HUES6 (cell line): Measurements from ENCODE around the gene PRKCB.

Experiments used
- H3K27ac ChIP-seq: 2 replicates; pipeline ENCODE4 v1.7.0; 2013; ENCODE audit warnings: low read depth, mild to moderate bottlenecking, low read length, inconsistent platforms
- H3K27me3 ChIP-seq: 2 replicates; pipeline ENCODE4 v1.6.1; 2013; ENCODE audit warnings: low read length; ENCODE audit not compliant: control insufficient read depth, insufficient read depth
- H3K36me3 ChIP-seq: 2 replicates; pipeline ENCODE4 v1.6.1; 2013; ENCODE audit warnings: low read length; ENCODE audit not compliant: control insufficient read depth, insufficient read depth
- H3K4me1 ChIP-seq: 2 replicates; pipeline ENCODE4 v1.6.1; 2013; ENCODE audit warnings: low read length; ENCODE audit not compliant: control insufficient read depth, insufficient read depth
- H3K4me3 ChIP-seq: 2 replicates; pipeline ENCODE4 v1.5.1; 2013; ENCODE audit warnings: low read depth, low read length
- H3K9ac ChIP-seq: one replicate; pipeline ENCODE4 v1.6.1; 2013; ENCODE audit warnings: mild to moderate bottlenecking, low read length
- H3K9me3 ChIP-seq: 2 replicates; pipeline ENCODE4 v1.6.1; 2013; ENCODE audit warnings: low read depth, low read length; ENCODE audit not compliant: control insufficient read depth, insufficient read depth

The PRKCB gene

DNA sequence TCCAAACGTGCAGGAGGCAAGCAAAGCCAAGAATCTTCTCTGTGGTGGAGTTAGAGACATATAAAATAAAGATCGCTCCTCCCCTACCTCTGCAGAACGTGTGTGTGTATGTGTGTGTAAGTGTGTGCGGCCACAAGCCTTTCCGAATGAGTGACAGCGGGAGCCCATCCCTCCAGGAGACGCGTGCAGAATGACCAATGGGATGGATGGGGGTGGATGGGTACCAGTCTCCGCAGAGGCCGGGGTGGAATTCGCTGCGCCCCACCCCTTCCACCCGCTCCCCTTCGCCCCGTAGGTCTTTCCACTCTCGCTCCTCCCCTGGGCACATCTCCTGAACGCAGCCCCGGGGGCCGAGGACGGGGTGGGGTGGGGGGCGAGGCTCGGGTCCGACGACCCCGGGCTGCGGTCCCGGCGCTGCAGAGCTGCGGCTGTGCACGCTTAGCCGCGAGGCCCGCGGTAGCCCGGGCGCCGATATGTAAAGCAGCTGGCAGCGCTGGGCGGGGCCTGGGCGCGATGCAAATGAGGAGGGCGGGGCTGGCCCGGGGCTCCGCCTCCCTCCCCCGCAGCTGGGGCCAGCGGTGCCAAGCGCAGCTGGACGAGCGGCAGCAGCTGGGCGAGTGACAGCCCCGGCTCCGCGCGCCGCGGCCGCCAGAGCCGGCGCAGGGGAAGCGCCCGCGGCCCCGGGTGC is at the start of gene PRKCB:
Gene PRKCB, plus strand, starts transcription at position 594 of the 688 bp plus-strand sequence.
- Histone ChIP-seq H3K27me3 (peaks cover 92% of the 10 kb centered on the region), H3K36me3 (no peaks in the 10 kb centered on the region), H3K4me1 (peaks cover 8% of the 10 kb centered on the region; the same call in 1 of the 2 replicates), H3K9me3 (no peaks in the 10 kb centered on the region), H3K4me3 (peak within 1 kb of the TSS; percentile 65), H3K9ac (no peak within 1 kb of the TSS), H3K27ac (no peak within 1 kb of the TSS)

DNA sequence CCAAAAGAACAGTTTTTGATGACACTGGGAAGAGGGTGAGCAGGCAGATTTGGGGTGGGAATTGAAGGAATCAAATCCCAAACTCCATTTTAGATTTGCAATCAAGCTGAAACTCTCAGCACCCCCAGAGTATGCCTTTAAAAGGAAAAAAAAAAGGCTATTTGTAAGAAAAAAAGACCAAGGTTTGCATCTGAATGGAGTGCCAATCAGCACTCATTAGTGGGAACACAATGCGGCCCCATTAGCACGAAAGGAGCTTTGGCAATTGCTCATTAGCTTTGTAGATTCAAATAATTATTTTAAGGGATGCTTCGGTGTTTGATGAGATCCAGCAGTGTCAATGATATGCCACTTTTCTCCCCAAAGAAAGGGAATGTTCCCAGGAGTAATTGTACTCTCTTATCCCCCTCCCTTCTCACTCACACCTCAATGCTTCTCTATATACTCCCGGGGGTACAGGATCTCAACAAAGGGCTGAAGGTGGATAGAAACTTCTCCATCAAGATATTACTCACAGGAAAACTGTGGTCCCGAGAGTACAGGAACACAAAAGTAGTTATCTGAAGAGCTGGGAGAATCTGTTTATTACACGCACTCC is 48.7 kb upstream of the PRKCB start:
- Histone ChIP-seq H3K27me3 (peaks cover 72% of the 10 kb centered on the region), H3K4me3 (peak overlapping the region; percentile 22), H3K9me3 (peaks cover 3% of the 10 kb centered on the region), H3K36me3 (no peaks in the 10 kb centered on the region), H3K27ac (peak overlapping the region; percentile 75), H3K4me1 (peaks cover 27% of the 10 kb centered on the region), H3K9ac (peak overlapping the region; percentile 69)

DNA sequence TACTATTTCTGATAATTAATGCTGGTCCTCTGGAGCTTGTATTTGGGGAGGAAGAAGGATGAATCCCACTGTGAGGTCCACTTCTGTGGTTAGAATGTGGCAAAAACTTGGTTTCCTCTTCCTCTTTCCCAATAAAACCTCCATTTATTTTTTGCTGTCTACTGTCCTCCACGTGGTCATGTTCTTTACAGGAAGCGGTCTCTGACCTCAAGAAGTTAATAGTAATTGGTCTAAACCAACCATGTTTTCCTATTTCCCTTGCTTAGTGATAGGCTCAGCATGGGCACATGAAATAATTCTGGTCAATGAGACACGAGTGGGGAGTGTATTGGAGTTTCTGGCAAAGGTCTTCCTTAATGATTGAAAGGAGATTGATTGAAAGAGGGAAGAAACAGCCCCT is 47.1 kb upstream of the PRKCB start:
- peaks cover 27% of the 10 kb centered on the region for H3K4me1 ChIP-seq
- no peak overlapping the region for H3K4me3 ChIP-seq
- peaks cover 3% of the 10 kb centered on the region for H3K9me3 ChIP-seq
- H3K27ac ChIP-seq, result no peak overlapping the region
- H3K36me3 ChIP-seq, result no peaks in the 10 kb centered on the region
- H3K27me3 ChIP-seq, result peaks cover 69% of the 10 kb centered on the region
- no peak overlapping the region for H3K9ac ChIP-seq

DNA sequence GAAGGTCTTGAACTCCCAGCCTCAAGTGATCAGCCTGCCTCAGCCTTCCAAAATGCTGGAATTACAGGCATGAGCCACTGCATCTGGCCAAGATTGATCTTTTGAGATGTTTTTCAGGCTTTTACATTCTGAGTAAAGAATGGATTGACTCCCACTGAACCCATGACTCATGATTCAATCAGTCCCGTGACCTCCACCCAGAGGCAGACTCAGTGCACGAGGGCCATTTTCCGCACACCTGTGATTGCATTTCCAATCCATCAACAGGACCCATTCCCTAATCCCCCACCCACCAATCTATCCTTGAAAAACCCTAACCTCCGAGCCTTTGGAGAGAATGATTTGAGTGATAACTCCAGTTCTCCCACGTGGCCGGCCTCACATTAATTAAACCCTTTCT is 40.4 kb upstream of the PRKCB start:
- H3K4me3 ChIP-seq, result no peak overlapping the region
- no peak overlapping the region for H3K9ac ChIP-seq
- H3K9me3 ChIP-seq, result no peaks in the 10 kb centered on the region
- H3K27ac ChIP-seq, result no peak overlapping the region
- H3K4me1 ChIP-seq, result peaks cover 4% of the 10 kb centered on the region; the same call in 1 of the 2 replicates
- H3K36me3 ChIP-seq, result no peaks in the 10 kb centered on the region
- peaks cover 16% of the 10 kb centered on the region; the same call in 1 of the 2 replicates for H3K27me3 ChIP-seq

DNA sequence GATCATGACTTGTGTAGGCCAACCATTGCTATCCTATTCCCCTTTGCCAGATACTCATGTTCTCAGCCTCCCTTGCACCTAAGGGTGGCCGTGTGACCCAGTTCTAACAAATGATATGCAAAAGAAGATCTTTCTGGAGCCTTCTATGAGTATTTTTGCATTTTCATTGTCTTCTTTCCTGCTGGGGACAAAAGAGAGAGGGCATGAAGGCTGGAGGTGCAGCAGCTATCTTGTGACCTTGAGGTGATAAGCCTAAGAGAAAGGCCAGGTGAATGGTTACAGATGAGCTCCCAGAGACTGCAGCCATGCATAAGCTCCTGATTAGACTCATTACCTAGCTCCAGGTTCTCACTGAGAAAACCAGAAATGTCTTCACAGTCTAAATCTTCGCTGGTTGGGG is 38.8 kb upstream of the PRKCB start:
- peaks cover 8% of the 10 kb centered on the region; the same call in 1 of the 2 replicates for H3K27me3 ChIP-seq

DNA sequence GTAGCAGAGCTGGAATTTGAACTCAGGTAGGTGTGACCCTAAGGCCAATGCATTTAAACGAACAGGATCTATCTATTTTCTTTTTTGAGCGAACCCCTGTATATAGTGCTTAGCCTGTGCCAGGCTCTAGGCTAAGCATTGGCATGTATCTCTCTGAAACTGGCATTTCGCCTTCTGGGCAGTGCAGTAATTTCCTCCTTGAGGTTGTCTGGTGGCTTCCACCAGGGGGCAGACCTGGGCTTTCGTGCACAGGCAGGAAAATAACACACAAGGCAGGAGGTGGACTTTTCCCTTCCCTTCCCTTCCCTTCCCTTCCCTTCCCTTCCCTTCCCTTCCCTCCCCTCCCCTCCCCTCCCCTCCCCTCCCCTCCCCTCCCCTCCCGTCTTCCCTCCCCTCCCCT is 34.4 kb upstream of the PRKCB start:
- no peak overlapping the region for H3K27ac ChIP-seq
- H3K4me3 ChIP-seq, result no peak overlapping the region
- no peaks in the 10 kb centered on the region for H3K9me3 ChIP-seq
- peaks cover 9% of the 10 kb centered on the region for H3K27me3 ChIP-seq
- no peaks in the 10 kb centered on the region for H3K36me3 ChIP-seq
- no peaks in the 10 kb centered on the region for H3K4me1 ChIP-seq
- no peak overlapping the region for H3K9ac ChIP-seq

More for the DNA sequence above, 38.8 kb upstream of the PRKCB start:
- H3K4me1 ChIP-seq, result no peaks in the 10 kb centered on the region
- H3K9me3 ChIP-seq, result no peaks in the 10 kb centered on the region
- H3K27ac ChIP-seq, result no peak overlapping the region
- H3K9ac ChIP-seq, result no peak overlapping the region
- no peaks in the 10 kb centered on the region for H3K36me3 ChIP-seq
- no peak overlapping the region for H3K4me3 ChIP-seq

DNA sequence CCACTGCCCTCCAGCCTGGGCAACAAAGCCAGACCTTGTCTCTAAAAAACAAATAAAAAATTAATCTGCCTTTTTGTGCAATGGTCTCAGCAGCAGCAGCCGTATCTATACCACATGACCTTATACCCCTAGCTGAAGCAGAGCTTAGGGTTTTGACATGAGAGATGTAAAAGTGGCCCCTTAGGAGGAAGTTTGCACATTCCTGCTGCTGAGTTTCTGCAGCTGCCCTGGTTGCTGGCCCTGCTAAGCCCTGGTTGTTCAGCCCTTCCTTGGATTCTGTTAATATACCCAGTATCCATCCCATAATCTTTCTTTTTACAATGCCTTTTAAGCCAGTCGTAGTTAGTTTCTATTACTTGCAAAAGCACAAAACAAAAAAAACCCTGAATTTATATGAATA is 33.0 kb upstream of the PRKCB start:
- H3K9ac ChIP-seq, result no peak overlapping the region
- H3K9me3 ChIP-seq, result no peaks in the 10 kb centered on the region
- H3K4me3 ChIP-seq, result no peak overlapping the region
- no peaks in the 10 kb centered on the region for H3K36me3 ChIP-seq
- H3K4me1 ChIP-seq, result no peaks in the 10 kb centered on the region
- H3K27me3 ChIP-seq, result peaks cover 6% of the 10 kb centered on the region
- H3K27ac ChIP-seq, result no peak overlapping the region

DNA sequence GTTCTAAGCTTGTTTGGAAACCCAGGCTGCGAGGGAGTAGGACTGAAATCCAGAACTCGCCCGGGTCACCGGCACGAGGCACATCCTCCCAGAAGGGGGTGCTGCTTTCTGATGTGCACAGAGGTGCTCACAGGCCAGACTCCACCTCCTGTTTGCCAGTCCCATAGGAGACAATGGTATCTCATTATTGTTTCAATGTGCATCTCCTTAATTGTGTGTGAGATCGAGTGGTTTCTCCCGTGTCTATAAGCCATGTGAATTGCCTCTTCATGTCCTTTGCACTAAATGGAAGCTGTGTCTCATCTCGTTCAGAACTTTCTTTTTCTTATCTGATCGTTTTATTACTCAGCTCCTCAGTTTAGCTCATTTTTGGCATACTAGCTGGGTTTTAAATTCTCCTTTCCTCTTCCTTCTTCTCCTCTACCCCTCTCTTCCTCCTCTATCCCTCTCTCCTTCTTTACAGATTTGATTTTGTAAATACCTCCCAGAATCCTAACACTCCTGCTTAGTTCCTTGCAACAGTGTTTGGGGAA is 32.1 kb upstream of the PRKCB start:
- H3K36me3 ChIP-seq, result no peaks in the 10 kb centered on the region
- H3K9ac ChIP-seq, result no peak overlapping the region
- H3K27ac ChIP-seq, result no peak overlapping the region

DNA sequence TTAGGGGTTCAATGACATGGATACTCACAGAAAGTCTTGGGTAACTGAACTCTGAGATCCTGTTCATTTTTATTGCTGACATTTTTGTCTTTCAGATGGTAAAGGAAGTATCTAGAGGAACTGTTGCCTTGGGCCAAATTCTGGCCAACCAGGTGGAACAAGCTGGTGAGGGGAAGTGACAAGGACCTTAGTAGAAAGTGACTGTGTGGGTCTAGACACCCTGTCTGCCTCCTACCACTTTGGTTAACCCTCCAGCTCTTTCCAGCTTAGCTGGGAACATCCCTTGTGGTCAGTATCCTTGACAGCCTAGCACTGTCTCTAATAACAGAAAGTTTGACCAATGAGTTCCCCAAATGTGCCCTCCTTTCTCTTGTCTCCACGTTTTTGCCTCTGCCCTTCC is 28.8 kb upstream of the PRKCB start:
- Histone ChIP-seq H3K36me3 (no peaks in the 10 kb centered on the region), H3K27ac (no peak overlapping the region), H3K4me3 (no peak overlapping the region), H3K27me3 (peaks cover 24% of the 10 kb centered on the region), H3K9ac (no peak overlapping the region), H3K9me3 (no peaks in the 10 kb centered on the region), H3K4me1 (no peaks in the 10 kb centered on the region)

More for the DNA sequence above, 32.1 kb upstream of the PRKCB start:
- Histone ChIP-seq H3K4me3 (no peak overlapping the region), H3K4me1 (no peaks in the 10 kb centered on the region), H3K9me3 (no peaks in the 10 kb centered on the region), H3K27me3 (peaks cover 4% of the 10 kb centered on the region)

DNA sequence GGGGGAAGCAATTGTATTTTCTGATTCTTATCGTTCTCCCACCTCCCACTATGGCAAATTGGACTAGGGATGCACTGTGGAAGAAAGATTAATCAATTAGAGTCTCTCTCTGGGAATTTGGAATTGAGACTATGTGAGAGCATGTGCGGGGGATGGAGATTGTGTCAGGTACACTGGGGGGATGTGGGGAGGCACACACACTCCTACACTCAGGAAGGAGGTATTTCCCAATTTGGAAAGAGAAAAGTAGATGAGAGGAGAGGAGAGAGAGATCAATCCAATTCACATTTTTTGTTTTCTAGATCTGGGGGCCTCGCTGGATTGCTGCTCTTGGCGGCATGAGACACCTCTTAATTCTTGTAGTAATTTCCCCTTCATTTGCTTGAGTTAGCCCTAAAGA is 14.3 kb upstream of the PRKCB start:
- H3K4me3 ChIP-seq, result no peak overlapping the region
- peaks cover 40% of the 10 kb centered on the region for H3K27me3 ChIP-seq
- H3K27ac ChIP-seq, result no peak overlapping the region
- H3K4me1 ChIP-seq, result no peaks in the 10 kb centered on the region
- H3K9ac ChIP-seq, result no peak overlapping the region
- H3K36me3 ChIP-seq, result no peaks in the 10 kb centered on the region
- H3K9me3 ChIP-seq, result no peaks in the 10 kb centered on the region

DNA sequence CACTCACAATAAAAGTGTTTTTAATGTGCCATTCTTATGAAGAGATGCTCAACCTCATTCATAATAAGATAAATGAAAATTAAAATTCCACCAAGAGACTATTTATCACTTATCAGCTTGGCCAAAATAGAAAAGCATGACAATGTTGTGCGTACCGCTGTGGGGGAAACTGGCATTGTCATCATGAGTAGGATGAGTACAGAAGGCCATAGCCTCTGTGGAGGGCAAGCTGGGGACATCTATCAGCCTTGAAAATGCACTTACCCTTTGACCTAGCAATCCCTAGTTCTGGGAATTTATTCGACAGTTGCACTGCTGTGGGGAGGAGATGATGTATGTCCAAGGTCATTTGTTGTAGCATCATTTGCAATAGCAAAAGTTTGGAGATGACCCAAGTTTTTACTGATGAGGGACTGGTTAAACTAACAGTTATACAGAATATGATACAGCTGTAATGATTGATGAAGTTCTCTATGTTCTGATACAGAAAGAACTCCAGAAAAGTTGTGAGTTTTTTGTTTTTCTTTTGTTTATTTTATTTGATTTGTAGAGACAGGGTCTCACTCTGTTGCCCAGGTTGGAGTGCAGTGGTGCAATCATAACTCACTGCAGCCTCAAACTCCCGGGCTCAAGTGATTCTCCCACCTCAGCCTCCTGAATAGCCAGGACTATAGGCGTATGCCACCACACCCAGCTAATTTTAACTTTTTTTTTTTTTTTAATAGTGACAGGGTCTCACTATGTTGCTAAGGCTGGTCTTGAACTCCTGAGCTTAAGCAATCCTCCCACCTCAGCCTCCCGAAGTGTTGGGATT is 13.7 kb upstream of the PRKCB start:
- Histone ChIP-seq H3K9ac (no peak overlapping the region), H3K4me1 (no peaks in the 10 kb centered on the region), H3K27me3 (peaks cover 43% of the 10 kb centered on the region), H3K27ac (no peak overlapping the region), H3K36me3 (no peaks in the 10 kb centered on the region), H3K4me3 (no peak overlapping the region), H3K9me3 (no peaks in the 10 kb centered on the region)
